ENCODE measurements around the gene ARSB. TPM values are rescaled to one million over a fixed set of nuclear protein-coding genes. Genes with fewer than 3 reads are reported as not detected.

ARSB gene
- total RNA-seq, 1 experiment from 2014 or later = 18.1 TPM

- no peaks in the 10 kb centered on the region for H3K4me1 ChIP-seq (ENCODE audit: control insufficient read depth, insufficient read depth, low read length)
- no peak overlapping the region for H3K4me3 ChIP-seq (ENCODE audit: low read depth in 2 of 2, low read length in 2 of 2)
- H3K27ac ChIP-seq (ENCODE audit: low read length) = no peak overlapping the region
- ChIA-PET CTCF (no interaction called here), POLR2A (no interaction called here)
- ATAC-seq (no peak), DNase-seq (ENCODE audit: low read depth, low spot score) (no peak)
- no peaks in the 10 kb centered on the region for H3K27me3 ChIP-seq (ENCODE audit: control insufficient read depth, insufficient read depth, low read length)
- in situ Hi-C loops (cut with HindIII; ENCODE audit: low pct_unique_long_range_greater_than_20kb, low sequenced_read_pairs) = no loop called here
- TF ChIP-seq POLR2AphosphoS5 (IDR thresholded peaks at IDR 0.05; ENCODE audit: low read depth, low read length) (no peak), TCF7L2 (IDR thresholded peaks at IDR 0.05; ENCODE audit: low read depth, low read length) (no peak), REST (IDR thresholded peaks at IDR 0.05; ENCODE audit: insufficient read depth in 1 of 2, low read depth in 2 of 2, low read length in 1 of 2) (no peak), SIN3A (IDR thresholded peaks at IDR 0.05; ENCODE audit: borderline replicate concordance, insufficient read depth, low read depth, low read length) (no peak), CTCF (IDR thresholded peaks at IDR 0.05) (no peak)
- no TSS peak for BruUV-seq (replicated peaks)
- intact Hi-C loops (cut with micrococcal nuclease; ENCODE audit: unreplicated experiment) = loop anchor here (10.0 kb wide), 1 partner anchor 61 kb away; no protein-coding TSS in a partner anchor
- no peaks in the 10 kb centered on the region for H3K36me3 ChIP-seq (ENCODE audit: control insufficient read depth, insufficient read depth, low read length)
- H3K9me3 ChIP-seq (ENCODE audit: control insufficient read depth, insufficient read depth, low read depth, low read length) = no peaks in the 10 kb centered on the region; the same call in 1 of the 2 replicates
These were observed 81.8 kb downstream of the ARSB start for GRCh38 chr5:78903353-78903752.

GRCh38 chr5:78899922-78900362 is 85.2 kb downstream of the ARSB start:
- Histone ChIP-seq H3K36me3 (ENCODE audit: control insufficient read depth, insufficient read depth, low read length) (no peaks in the 10 kb centered on the region), H3K4me1 (ENCODE audit: control insufficient read depth, insufficient read depth, low read length) (no peaks in the 10 kb centered on the region), H3K9me3 (ENCODE audit: control insufficient read depth, insufficient read depth, low read depth, low read length) (no peaks in the 10 kb centered on the region; the same call in 1 of the 2 replicates), H3K27me3 (ENCODE audit: control insufficient read depth, insufficient read depth, low read length) (no peaks in the 10 kb centered on the region), H3K27ac (ENCODE audit: low read length) (no peak overlapping the region), H3K4me3 (ENCODE audit: low read depth in 2 of 2, low read length in 2 of 2) (no peak overlapping the region)
- TF ChIP-seq TCF7L2 (IDR thresholded peaks at IDR 0.05; ENCODE audit: low read depth, low read length) = no peak
- TF ChIP-seq CTCF (IDR thresholded peaks at IDR 0.05) = peak; percentile 73
- TF ChIP-seq POLR2AphosphoS5 (IDR thresholded peaks at IDR 0.05; ENCODE audit: low read depth, low read length) = no peak
- no peak for TF ChIP-seq SIN3A (IDR thresholded peaks at IDR 0.05; ENCODE audit: borderline replicate concordance, insufficient read depth, low read depth, low read length)
- no peak for TF ChIP-seq REST (IDR thresholded peaks at IDR 0.05; ENCODE audit: insufficient read depth in 1 of 2, low read depth in 2 of 2, low read length in 1 of 2)
- ChIA-PET POLR2A (no interaction called here), CTCF (interaction anchor here (0.6 to 1.3 kb wide), 2 partner anchors 121 to 233 kb away, joined by 3 to 6 read pairs; no protein-coding TSS in a partner anchor)
- no TSS peak for BruUV-seq (replicated peaks)
- no peak for DNase-seq (ENCODE audit: low read depth, low spot score)
- intact Hi-C loops (cut with micrococcal nuclease; ENCODE audit: unreplicated experiment) (loop anchor here (10.0 kb wide), 1 partner anchor 65 kb away; no protein-coding TSS in a partner anchor), in situ Hi-C loops (cut with HindIII; ENCODE audit: low pct_unique_long_range_greater_than_20kb, low sequenced_read_pairs) (no loop called here)
- ATAC-seq = no peak
